ENCODE results near the gene EPS8L3. TPM values are rescaled to one million over a fixed set of nuclear protein-coding genes. Genes with fewer than 3 reads are reported as not detected.

Gene EPS8L3
- total RNA-seq, 1 donor from 2014 or later: not detected

DNA sequence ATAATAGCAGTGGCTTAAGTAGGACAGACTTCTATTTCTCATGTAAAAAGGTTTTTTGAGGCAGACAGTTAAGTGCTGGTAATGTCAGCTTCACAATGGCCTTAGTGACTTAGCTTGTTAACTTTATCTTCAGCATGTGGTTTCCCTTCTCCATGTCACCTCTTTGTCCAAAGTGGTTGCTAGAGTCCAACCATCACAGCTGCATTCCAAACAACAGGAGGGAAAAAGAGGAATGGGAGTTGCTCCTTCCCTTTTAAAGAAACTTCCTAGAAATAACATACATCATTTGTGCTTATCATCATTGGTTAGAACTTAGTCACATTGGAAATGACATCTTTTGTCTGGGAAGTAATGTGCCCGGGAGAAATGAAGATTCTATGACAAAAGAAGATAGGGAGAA, 41.8 kb downstream of the EPS8L3 start:
- intact Hi-C loops (cut with DNase I): no loop called here
- Histone ChIP-seq H3K27me3 (no peaks in the 10 kb centered on the region), H3K4me3 (no peak overlapping the region), H3K4me1 (no peaks in the 10 kb centered on the region), H3K27ac (no peak overlapping the region), H3K36me3 (no peaks in the 10 kb centered on the region), H3K9me3 (no peaks in the 10 kb centered on the region)
- no peak for DNase-seq (ENCODE audit: low spot score in 2 of 2)
- TF ChIP-seq, protein P1, sequence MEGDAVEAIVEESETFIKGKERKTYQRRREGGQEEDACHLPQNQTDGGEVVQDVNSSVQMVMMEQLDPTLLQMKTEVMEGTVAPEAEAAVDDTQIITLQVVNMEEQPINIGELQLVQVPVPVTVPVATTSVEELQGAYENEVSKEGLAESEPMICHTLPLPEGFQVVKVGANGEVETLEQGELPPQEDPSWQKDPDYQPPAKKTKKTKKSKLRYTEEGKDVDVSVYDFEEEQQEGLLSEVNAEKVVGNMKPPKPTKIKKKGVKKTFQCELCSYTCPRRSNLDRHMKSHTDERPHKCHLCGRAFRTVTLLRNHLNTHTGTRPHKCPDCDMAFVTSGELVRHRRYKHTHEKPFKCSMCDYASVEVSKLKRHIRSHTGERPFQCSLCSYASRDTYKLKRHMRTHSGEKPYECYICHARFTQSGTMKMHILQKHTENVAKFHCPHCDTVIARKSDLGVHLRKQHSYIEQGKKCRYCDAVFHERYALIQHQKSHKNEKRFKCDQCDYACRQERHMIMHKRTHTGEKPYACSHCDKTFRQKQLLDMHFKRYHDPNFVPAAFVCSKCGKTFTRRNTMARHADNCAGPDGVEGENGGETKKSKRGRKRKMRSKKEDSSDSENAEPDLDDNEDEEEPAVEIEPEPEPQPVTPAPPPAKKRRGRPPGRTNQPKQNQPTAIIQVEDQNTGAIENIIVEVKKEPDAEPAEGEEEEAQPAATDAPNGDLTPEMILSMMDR (IDR thresholded peaks at IDR 0.05): no peak

DNA sequence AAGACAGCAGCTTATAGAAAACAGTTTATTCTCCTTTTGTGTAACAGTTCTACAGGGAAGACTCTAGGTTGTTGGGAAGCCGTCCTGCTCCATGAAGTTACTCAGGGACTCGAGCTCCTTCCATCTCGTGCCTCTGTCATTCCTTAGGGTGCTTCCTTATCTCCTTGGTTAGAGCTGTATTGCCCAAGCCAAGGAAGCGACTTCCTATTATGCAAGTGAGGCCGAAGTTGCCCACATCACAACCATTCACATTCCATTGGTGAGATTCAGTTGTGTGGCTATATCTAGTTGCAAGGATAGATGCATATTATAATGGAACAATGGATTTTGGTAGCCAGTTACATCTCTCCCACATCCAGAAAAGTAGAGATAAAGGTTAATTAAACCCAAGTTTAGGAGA, 42.7 kb downstream of the EPS8L3 start:
- TF ChIP-seq, protein P1 (IDR thresholded peaks at IDR 0.05): no peak
- no peak for DNase-seq (ENCODE audit: low spot score in 2 of 2)
- H3K36me3 ChIP-seq: no peaks in the 10 kb centered on the region
- no peaks in the 10 kb centered on the region for H3K4me1 ChIP-seq
- H3K4me3 ChIP-seq: no peak overlapping the region
- intact Hi-C loops (cut with DNase I): no loop called here
- H3K9me3 ChIP-seq: no peaks in the 10 kb centered on the region
- no peak overlapping the region for H3K27ac ChIP-seq
- no peaks in the 10 kb centered on the region for H3K27me3 ChIP-seq

GRCh38 chr1:109719337-109719837, 44.3 kb downstream of the EPS8L3 start:
- no peaks in the 10 kb centered on the region for H3K4me1 ChIP-seq
- H3K36me3 ChIP-seq: no peaks in the 10 kb centered on the region
- TF ChIP-seq, protein P1 (IDR thresholded peaks at IDR 0.05): no peak
- no peak overlapping the region for H3K27ac ChIP-seq
- intact Hi-C loops (cut with DNase I): loop anchor here (5.0 kb wide), 1 partner anchor 33 kb away; no protein-coding TSS in a partner anchor
- H3K27me3 ChIP-seq: no peaks in the 10 kb centered on the region
- no peaks in the 10 kb centered on the region for H3K9me3 ChIP-seq
- DNase-seq (ENCODE audit: low spot score in 2 of 2): no peak
- H3K4me3 ChIP-seq: no peak overlapping the region

DNA sequence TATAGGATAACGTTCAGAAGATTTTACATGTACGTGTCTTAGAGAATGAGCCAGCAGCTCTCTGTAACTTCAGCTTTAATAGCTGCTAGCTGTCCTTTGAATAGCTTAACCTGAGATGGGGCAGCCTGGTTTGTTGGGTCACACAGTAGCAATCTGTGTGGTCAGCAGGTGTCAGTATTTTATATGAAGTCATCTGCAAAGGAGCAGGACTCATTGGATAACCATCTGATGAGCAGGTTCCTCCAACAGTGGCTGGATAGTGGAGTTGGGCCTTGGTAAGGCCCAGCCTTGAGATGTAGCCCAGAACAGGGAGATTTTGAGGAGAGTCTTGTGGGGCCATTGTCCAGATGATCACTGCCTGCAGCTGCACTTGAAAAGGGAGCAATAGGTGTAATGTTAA, 45.2 kb downstream of the EPS8L3 start:
- DNase-seq (ENCODE audit: low spot score in 2 of 2): no peak
- no peaks in the 10 kb centered on the region for H3K4me1 ChIP-seq
- H3K36me3 ChIP-seq: no peaks in the 10 kb centered on the region
- no peaks in the 10 kb centered on the region for H3K27me3 ChIP-seq
- no peak overlapping the region for H3K27ac ChIP-seq
- intact Hi-C loops (cut with DNase I): loop anchor here (5.0 kb wide), 1 partner anchor 34 kb away; no protein-coding TSS in a partner anchor
- no peaks in the 10 kb centered on the region for H3K9me3 ChIP-seq
- no peak overlapping the region for H3K4me3 ChIP-seq
- TF ChIP-seq, protein P1 (IDR thresholded peaks at IDR 0.05): no peak

DNA sequence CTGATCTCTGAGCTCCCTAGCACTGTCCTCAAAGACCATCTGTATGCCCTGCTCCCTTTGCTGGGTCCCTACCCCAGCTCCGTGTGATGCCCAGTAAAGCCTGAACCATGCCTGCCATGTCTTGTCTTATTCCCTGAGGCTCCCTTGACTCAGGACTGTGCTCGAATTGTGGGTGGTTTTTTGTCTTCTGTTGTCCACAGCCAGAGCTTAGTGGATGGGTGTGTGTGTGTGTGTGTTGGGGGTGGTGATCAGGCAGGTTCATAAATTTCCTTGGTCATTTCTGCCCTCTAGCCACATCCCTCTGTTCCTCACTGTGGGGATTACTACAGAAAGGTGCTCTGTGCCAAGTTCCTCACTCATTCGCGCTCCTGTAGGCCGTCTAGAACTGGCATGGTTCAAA, 46.0 kb downstream of the EPS8L3 start:
- Histone ChIP-seq H3K4me1 (no peaks in the 10 kb centered on the region), H3K9me3 (no peaks in the 10 kb centered on the region), H3K27me3 (no peaks in the 10 kb centered on the region), H3K36me3 (no peaks in the 10 kb centered on the region), H3K4me3 (no peak overlapping the region), H3K27ac (no peak overlapping the region)
- intact Hi-C loops (cut with DNase I): loop anchor here (5.0 kb wide), 1 partner anchor 35 kb away; no protein-coding TSS in a partner anchor
- no peak for DNase-seq (ENCODE audit: low spot score in 2 of 2)
- TF ChIP-seq, protein P1 (IDR thresholded peaks at IDR 0.05): no peak

Measured in ascending aorta (tissue), 2 donors.